Epidermal melanocyte (primary cell): ENCODE measurements around the gene IDH1.
"Not testable (repeated sequence)": the region's sequence is repeated elsewhere in the genome, so short reads cannot be mapped to it uniquely, and the experiment has no call there.

Experiments
- DNase-seq: peaks from one replicate; pipeline ENCODE4 v3.0.0; 2011; ENCODE audit warnings: low spot score; ENCODE audit not compliant: insufficient read length

The IDH1 gene

GRCh38 chr2:208254871-208255556, at the start of gene IDH1:
TSS of gene IDH1 (minus strand) at chr2:208255071. CDS start at chr2:208251551, 3,520 bp downstream.
- DNase-seq = peak; percentile 83

- DNase-seq = no peak
These were observed 49.3 kb upstream of the IDH1 start for GRCh38 chr2:208304157-208304556.

- DNase-seq = no peak
These were observed 46.2 kb upstream of the IDH1 start for GRCh38 chr2:208300847-208301618.

- DNase-seq = no peak
These were observed 43.1 kb upstream of the IDH1 start for GRCh38 chr2:208297961-208298360.

- no peak for DNase-seq
These were observed 41.7 kb upstream of the IDH1 start for GRCh38 chr2:208296610-208297009.

- DNase-seq = no peak
These were observed 41.0 kb upstream of the IDH1 start for GRCh38 chr2:208295834-208296233.

- no peak for DNase-seq
These were observed 39.7 kb upstream of the IDH1 start for GRCh38 chr2:208294482-208295024.

GRCh38 chr2:208285853-208286252, 31.0 kb upstream of the IDH1 start:
- no peak for DNase-seq

GRCh38 chr2:208280933-208281332, 26.1 kb upstream of the IDH1 start:
- no peak for DNase-seq

GRCh38 chr2:208280234-208280633, 25.4 kb upstream of the IDH1 start:
- DNase-seq = no peak

- no peak for DNase-seq
These were observed 24.4 kb upstream of the IDH1 start for GRCh38 chr2:208279236-208279635.

GRCh38 chr2:208278549-208278948, 23.7 kb upstream of the IDH1 start:
- DNase-seq = no peak

GRCh38 chr2:208274748-208275147, 19.9 kb upstream of the IDH1 start:
- DNase-seq = no peak

- DNase-seq = no peak
These were observed 14.2 kb upstream of the IDH1 start for GRCh38 chr2:208269091-208269490.

GRCh38 chr2:208268156-208268952, 13.5 kb upstream of the IDH1 start:
- no peak for DNase-seq

GRCh38 chr2:208267526-208267925, 12.7 kb upstream of the IDH1 start:
- DNase-seq = not testable (repeated sequence)

- no peak for DNase-seq
These were observed 12.1 kb upstream of the IDH1 start for GRCh38 chr2:208266936-208267335.

- no peak for DNase-seq
These were observed 11.7 kb upstream of the IDH1 start for GRCh38 chr2:208266553-208266893.

GRCh38 chr2:208265801-208266552, 11.1 kb upstream of the IDH1 start, which contains the start of gene PIKFYVE:
TSS of gene PIKFYVE (plus strand) at chr2:208266255. CDS start at chr2:208271520, 5,265 bp downstream.
- DNase-seq = peak; percentile 94

GRCh38 chr2:208265371-208265800, 10.5 kb upstream of the IDH1 start:
- DNase-seq = no peak
